Measurements from ENCODE around the gene DAD1.

DAD1 gene

GRCh38 chr14:22547313-22547947 is 41.6 kb downstream of the DAD1 start:
- Histone ChIP-seq H3K18ac (ENCODE audit: low read length) (no peak overlapping the region), H3K4me1 (ENCODE audit: control insufficient read depth in 2 of 2, insufficient read depth in 1 of 2, low read depth in 1 of 2, low read length in 2 of 2) (peaks cover 12 to 15% of the 10 kb centered on the region in 2 donors), H3K4me2 (ENCODE audit: insufficient read depth, low read length, poor library complexity, severe bottlenecking) (no peak overlapping the region), H2AK5ac (ENCODE audit: low read depth, low read length) (no peak overlapping the region), H3K14ac (ENCODE audit: low read length) (no peak overlapping the region), H3K9me3 (replicated peaks in 1 of 2; ENCODE audit: control insufficient read depth in 2 of 2, insufficient read depth in 1 of 2, low read depth in 1 of 2, low read length in 2 of 2) (no peaks in the 10 kb centered on the region), H3K79me1 (ENCODE audit: low read depth, low read length) (no peaks in the 10 kb centered on the region), H2AFZ (ENCODE audit: low read length) (no peak overlapping the region), H3K36me3 (replicated peaks in 1 of 2; ENCODE audit: control insufficient read depth in 2 of 2, insufficient read depth in 2 of 2, low read length in 2 of 2) (no peaks in the 10 kb centered on the region), H3K23ac (ENCODE audit: low read depth, low read length, poor library complexity) (no peak overlapping the region), H2BK12ac (ENCODE audit: low read length) (no peak overlapping the region), H3K27me3 (ENCODE audit: control insufficient read depth in 3 of 3, insufficient read depth in 3 of 3, low read depth in 1 of 3, low read length in 3 of 3) (no peaks in the 10 kb centered on the region), H2BK15ac (ENCODE audit: low read length) (no peak overlapping the region), H4K8ac (ENCODE audit: low read depth, low read length) (no peak overlapping the region), H4K91ac (ENCODE audit: low read depth, low read length, poor library complexity) (no peak overlapping the region), H3K4me3 (ENCODE audit: low read length in 2 of 2) (no peak overlapping the region), H2BK5ac (ENCODE audit: low read length) (no peak overlapping the region), H3K9ac (ENCODE audit: low read depth, low read length, poor library complexity) (no peak overlapping the region), H2BK120ac (ENCODE audit: low read depth, low read length) (no peak overlapping the region), H3K27ac (replicated peaks; ENCODE audit: low read length) (no peak overlapping the region), H3K4ac (ENCODE audit: low read length) (no peak overlapping the region)
- DNase-seq (ENCODE audit: low spot score), result no peak
- no CpG with 5 or more reads among the region's 9 CpGs for WGBS, 2 donors (ENCODE audit: extremely low coverage in 2 of 2, insufficient read length in 2 of 2, insufficient replicate concordance in 1 of 2)

- H3K4ac ChIP-seq (ENCODE audit: low read length), result no peak overlapping the region
- H3K9ac ChIP-seq (ENCODE audit: low read depth, low read length, poor library complexity), result no peak overlapping the region
- no peak overlapping the region for H4K91ac ChIP-seq (ENCODE audit: low read depth, low read length, poor library complexity)
- H2AFZ ChIP-seq (ENCODE audit: low read length), result peak overlapping the region; percentile 78
- no peak overlapping the region for H3K4me2 ChIP-seq (ENCODE audit: insufficient read depth, low read length, poor library complexity, severe bottlenecking)
- H4K8ac ChIP-seq (ENCODE audit: low read depth, low read length), result no peak overlapping the region
- H3K36me3 ChIP-seq (replicated peaks in 1 of 2; ENCODE audit: control insufficient read depth in 2 of 2, insufficient read depth in 2 of 2, low read length in 2 of 2), result no peaks in the 10 kb centered on the region
- H3K4me1 ChIP-seq (ENCODE audit: control insufficient read depth in 2 of 2, insufficient read depth in 1 of 2, low read depth in 1 of 2, low read length in 2 of 2), result peaks cover 12 to 15% of the 10 kb centered on the region in 2 donors
- H2BK120ac ChIP-seq (ENCODE audit: low read depth, low read length), result no peak overlapping the region
- H3K79me1 ChIP-seq (ENCODE audit: low read depth, low read length), result no peaks in the 10 kb centered on the region
- H2BK12ac ChIP-seq (ENCODE audit: low read length), result no peak overlapping the region
- H3K14ac ChIP-seq (ENCODE audit: low read length), result no peak overlapping the region
- no peak overlapping the region for H2AK5ac ChIP-seq (ENCODE audit: low read depth, low read length)
- no peak overlapping the region for H3K23ac ChIP-seq (ENCODE audit: low read depth, low read length, poor library complexity)
- H2BK15ac ChIP-seq (ENCODE audit: low read length), result no peak overlapping the region
- no peak overlapping the region for H3K4me3 ChIP-seq (ENCODE audit: low read length in 2 of 2)
- H2BK5ac ChIP-seq (ENCODE audit: low read length), result no peak overlapping the region
- H3K27me3 ChIP-seq (ENCODE audit: control insufficient read depth in 3 of 3, insufficient read depth in 3 of 3, low read depth in 1 of 3, low read length in 3 of 3), result no peaks in the 10 kb centered on the region
- no peak for DNase-seq (ENCODE audit: low spot score)
- no peak overlapping the region for H3K27ac ChIP-seq (replicated peaks; ENCODE audit: low read length)
- H3K9me3 ChIP-seq (replicated peaks in 1 of 2; ENCODE audit: control insufficient read depth in 2 of 2, insufficient read depth in 1 of 2, low read depth in 1 of 2, low read length in 2 of 2), result no peaks in the 10 kb centered on the region
- no peak overlapping the region for H3K18ac ChIP-seq (ENCODE audit: low read length)
- no CpG with 5 or more reads among the region's 3 CpGs for WGBS, 2 donors (ENCODE audit: extremely low coverage in 2 of 2, insufficient read length in 2 of 2, insufficient replicate concordance in 1 of 2)
These were observed 42.3 kb downstream of the DAD1 start for GRCh38 chr14:22546722-22547071.

GRCh38 chr14:22545842-22546721 is 42.9 kb downstream of the DAD1 start:
- no peak overlapping the region for H3K9ac ChIP-seq (ENCODE audit: low read depth, low read length, poor library complexity)
- H4K8ac ChIP-seq (ENCODE audit: low read depth, low read length), result no peak overlapping the region
- H3K4me2 ChIP-seq (ENCODE audit: insufficient read depth, low read length, poor library complexity, severe bottlenecking), result no peak overlapping the region
- H2BK15ac ChIP-seq (ENCODE audit: low read length), result no peak overlapping the region
- H3K14ac ChIP-seq (ENCODE audit: low read length), result no peak overlapping the region
- peak overlapping the region; percentile 78 for H2AFZ ChIP-seq (ENCODE audit: low read length)
- no peak overlapping the region for H2BK12ac ChIP-seq (ENCODE audit: low read length)
- H3K79me1 ChIP-seq (ENCODE audit: low read depth, low read length), result no peaks in the 10 kb centered on the region
- H2BK5ac ChIP-seq (ENCODE audit: low read length), result no peak overlapping the region
- H3K27me3 ChIP-seq (ENCODE audit: control insufficient read depth in 3 of 3, insufficient read depth in 3 of 3, low read depth in 1 of 3, low read length in 3 of 3), result no peaks in the 10 kb centered on the region
- no peak overlapping the region for H2BK120ac ChIP-seq (ENCODE audit: low read depth, low read length)
- H3K27ac ChIP-seq (replicated peaks; ENCODE audit: low read length), result no peak overlapping the region
- H3K4ac ChIP-seq (ENCODE audit: low read length), result no peak overlapping the region
- H3K36me3 ChIP-seq (replicated peaks in 1 of 2; ENCODE audit: control insufficient read depth in 2 of 2, insufficient read depth in 2 of 2, low read length in 2 of 2), result no peaks in the 10 kb centered on the region
- H2AK5ac ChIP-seq (ENCODE audit: low read depth, low read length), result no peak overlapping the region
- no peak for DNase-seq (ENCODE audit: low spot score)
- no peak overlapping the region for H3K18ac ChIP-seq (ENCODE audit: low read length)
- no peak overlapping the region for H3K4me3 ChIP-seq (ENCODE audit: low read length in 2 of 2)
- no CpG with 5 or more reads among the region's 9 CpGs for WGBS, 2 donors (ENCODE audit: extremely low coverage in 2 of 2, insufficient read length in 2 of 2, insufficient replicate concordance in 1 of 2)
- H3K4me1 ChIP-seq (ENCODE audit: control insufficient read depth in 2 of 2, insufficient read depth in 1 of 2, low read depth in 1 of 2, low read length in 2 of 2), result peaks cover 10 to 15% of the 10 kb centered on the region in 2 donors
- H3K9me3 ChIP-seq (replicated peaks in 1 of 2; ENCODE audit: control insufficient read depth in 2 of 2, insufficient read depth in 1 of 2, low read depth in 1 of 2, low read length in 2 of 2), result no peaks in the 10 kb centered on the region
- no peak overlapping the region for H3K23ac ChIP-seq (ENCODE audit: low read depth, low read length, poor library complexity)
- no peak overlapping the region for H4K91ac ChIP-seq (ENCODE audit: low read depth, low read length, poor library complexity)

GRCh38 chr14:22544881-22545420 is 44.1 kb downstream of the DAD1 start:
- H3K4me2 ChIP-seq (ENCODE audit: insufficient read depth, low read length, poor library complexity, severe bottlenecking), result no peak overlapping the region
- WGBS, 2 donors (ENCODE audit: extremely low coverage in 2 of 2, insufficient read length in 2 of 2, insufficient replicate concordance in 1 of 2), result no CpG with 5 or more reads among the region's 8 CpGs
- peaks cover 7 to 8% of the 10 kb centered on the region in 2 donors for H3K4me1 ChIP-seq (ENCODE audit: control insufficient read depth in 2 of 2, insufficient read depth in 1 of 2, low read depth in 1 of 2, low read length in 2 of 2)
- H3K9me3 ChIP-seq (replicated peaks in 1 of 2; ENCODE audit: control insufficient read depth in 2 of 2, insufficient read depth in 1 of 2, low read depth in 1 of 2, low read length in 2 of 2), result no peaks in the 10 kb centered on the region
- H2BK120ac ChIP-seq (ENCODE audit: low read depth, low read length), result no peak overlapping the region
- no peak overlapping the region for H3K18ac ChIP-seq (ENCODE audit: low read length)
- no peak overlapping the region for H3K14ac ChIP-seq (ENCODE audit: low read length)
- H2BK15ac ChIP-seq (ENCODE audit: low read length), result no peak overlapping the region
- no peaks in the 10 kb centered on the region for H3K79me1 ChIP-seq (ENCODE audit: low read depth, low read length)
- H3K9ac ChIP-seq (ENCODE audit: low read depth, low read length, poor library complexity), result no peak overlapping the region
- H3K4ac ChIP-seq (ENCODE audit: low read length), result no peak overlapping the region
- no peak for DNase-seq (ENCODE audit: low spot score)
- no peak overlapping the region for H4K91ac ChIP-seq (ENCODE audit: low read depth, low read length, poor library complexity)
- no peak overlapping the region for H2AK5ac ChIP-seq (ENCODE audit: low read depth, low read length)
- H4K8ac ChIP-seq (ENCODE audit: low read depth, low read length), result no peak overlapping the region
- H2BK5ac ChIP-seq (ENCODE audit: low read length), result no peak overlapping the region
- H3K23ac ChIP-seq (ENCODE audit: low read depth, low read length, poor library complexity), result no peak overlapping the region
- H3K4me3 ChIP-seq (ENCODE audit: low read length in 2 of 2), result no peak overlapping the region
- no peak overlapping the region for H3K27ac ChIP-seq (replicated peaks; ENCODE audit: low read length)
- H2AFZ ChIP-seq (ENCODE audit: low read length), result no peak overlapping the region
- no peaks in the 10 kb centered on the region for H3K27me3 ChIP-seq (ENCODE audit: control insufficient read depth in 3 of 3, insufficient read depth in 3 of 3, low read depth in 1 of 3, low read length in 3 of 3)
- H3K36me3 ChIP-seq (replicated peaks in 1 of 2; ENCODE audit: control insufficient read depth in 2 of 2, insufficient read depth in 2 of 2, low read length in 2 of 2), result no peaks in the 10 kb centered on the region
- no peak overlapping the region for H2BK12ac ChIP-seq (ENCODE audit: low read length)
